Pulmonary artery endothelial cell (primary cell): ENCODE results near the gene MED10. TPM values are rescaled to one million over a fixed set of nuclear protein-coding genes. Genes with fewer than 3 reads are reported as not detected.
"Not testable (repeated sequence)": the region's sequence is repeated elsewhere in the genome, so short reads cannot be mapped to it uniquely, and the experiment has no call there.

Source experiments
- DNase-seq: peaks from one replicate; pipeline ENCODE4 v3.0.0-alpha.2; 2011; ENCODE audit warnings: low read depth, low spot score
- total RNA-seq: library from RNA; depleted of rRNA; stranded (reverse); fragments of >200 nt; gene quantifications from 2 replicates; pipeline ENCODE4 v1.2.3, GENCODE V29; 2014

Gene MED10
- total RNA-seq, 1 donor from 2014 or later = 12.9 TPM

DNA sequence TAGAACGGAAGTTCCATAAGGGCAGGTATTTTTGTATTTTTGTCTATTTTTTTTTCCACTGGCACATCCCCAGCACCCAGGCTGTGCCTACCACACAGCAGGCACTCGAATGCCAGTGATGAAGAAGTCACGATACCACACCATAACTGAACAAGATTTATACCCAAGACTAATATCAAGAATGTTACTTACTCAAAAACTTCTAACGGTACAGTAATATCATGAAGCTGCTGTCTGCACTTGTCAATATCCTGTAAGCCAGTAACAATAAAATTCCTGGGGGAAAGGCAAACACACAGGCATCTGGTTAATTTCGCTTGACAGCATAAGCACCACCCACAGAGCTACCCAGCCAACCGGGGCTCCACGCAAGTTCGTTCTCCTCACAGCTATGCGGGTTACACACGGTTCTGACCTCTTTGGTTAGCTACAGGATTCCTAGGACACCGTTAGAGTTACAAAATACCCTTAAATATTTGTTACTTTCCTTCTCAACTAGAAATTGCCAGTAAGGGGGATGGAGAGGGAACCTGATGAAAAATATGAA lies 1.3 kb downstream of the MED10 start:
- no peak for DNase-seq

- no peak for DNase-seq
Observed at GRCh38 chr5:6373081-6373846, 5.1 kb downstream of the MED10 start.

GRCh38 chr5:6372251-6373080 lies 5.9 kb downstream of the MED10 start:
- peak; percentile 51 for DNase-seq

GRCh38 chr5:6371079-6371810 lies 7.1 kb downstream of the MED10 start:
- no peak for DNase-seq

DNA sequence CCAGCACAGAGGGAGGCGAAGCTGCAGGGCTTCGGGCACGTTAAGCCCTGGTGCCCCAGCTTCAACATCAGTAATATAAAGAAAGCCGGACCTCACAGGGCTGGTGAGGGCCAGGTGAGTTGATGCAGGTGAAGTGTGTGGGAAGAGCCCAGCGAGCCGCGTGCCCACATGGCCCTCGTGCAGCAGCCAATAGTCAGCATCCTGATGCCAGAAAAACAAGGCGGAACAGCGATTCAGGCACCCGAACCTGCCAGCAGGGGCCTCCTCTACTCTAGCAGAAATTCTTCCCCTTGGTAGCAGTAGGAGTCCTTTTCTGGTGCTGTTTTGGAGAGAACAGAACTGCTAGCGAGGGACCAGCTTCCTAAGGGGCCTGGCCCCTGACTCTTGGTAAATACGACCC lies 7.8 kb downstream of the MED10 start:
- DNase-seq = no peak

GRCh38 chr5:6365977-6366590 lies 12.3 kb downstream of the MED10 start:
- no peak for DNase-seq

DNA sequence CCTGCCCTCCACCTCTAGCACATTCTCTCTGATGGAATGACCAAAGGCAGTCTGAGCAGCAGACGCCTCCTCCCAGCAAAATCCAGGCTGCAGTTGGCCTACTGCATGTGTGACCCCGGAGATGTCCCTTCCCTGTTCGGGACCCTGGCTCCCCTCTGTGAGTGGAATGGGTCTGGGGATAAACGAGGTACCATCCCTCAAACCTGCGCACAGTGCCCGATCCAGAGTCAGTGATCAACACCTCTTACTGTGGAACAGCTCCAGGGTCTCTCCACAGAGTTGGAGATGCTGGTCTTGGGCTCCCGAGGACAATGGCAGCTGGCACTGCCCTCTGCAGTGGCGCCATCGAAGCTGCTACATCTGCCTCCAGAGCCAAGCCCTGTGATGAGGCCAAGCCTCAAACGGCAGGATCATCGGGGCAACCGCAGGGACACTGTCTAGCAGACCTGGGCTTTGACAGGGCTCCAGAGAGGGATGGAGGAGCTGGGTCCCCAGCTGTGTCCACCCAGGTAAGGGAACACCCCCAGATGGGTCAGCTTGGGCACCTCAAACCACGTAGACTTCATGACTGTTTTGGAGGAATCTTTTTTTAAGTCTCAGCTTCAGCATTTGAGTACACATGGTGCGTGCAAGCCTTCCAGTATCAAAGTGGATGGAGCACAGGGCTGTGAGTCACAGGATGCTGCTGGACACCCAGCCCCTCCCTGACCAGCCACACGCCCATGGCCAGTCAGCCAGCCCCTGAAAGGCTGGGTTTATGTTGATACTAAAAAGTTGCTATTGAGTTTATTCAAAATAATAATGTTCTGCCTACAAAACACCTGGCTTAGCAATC lies 13.0 kb downstream of the MED10 start:
- DNase-seq = no peak

GRCh38 chr5:6363454-6364011 lies 14.8 kb downstream of the MED10 start:
- not testable (repeated sequence) for DNase-seq

- no peak for DNase-seq
Observed at GRCh38 chr5:6362846-6363245, 15.5 kb downstream of the MED10 start.

DNA sequence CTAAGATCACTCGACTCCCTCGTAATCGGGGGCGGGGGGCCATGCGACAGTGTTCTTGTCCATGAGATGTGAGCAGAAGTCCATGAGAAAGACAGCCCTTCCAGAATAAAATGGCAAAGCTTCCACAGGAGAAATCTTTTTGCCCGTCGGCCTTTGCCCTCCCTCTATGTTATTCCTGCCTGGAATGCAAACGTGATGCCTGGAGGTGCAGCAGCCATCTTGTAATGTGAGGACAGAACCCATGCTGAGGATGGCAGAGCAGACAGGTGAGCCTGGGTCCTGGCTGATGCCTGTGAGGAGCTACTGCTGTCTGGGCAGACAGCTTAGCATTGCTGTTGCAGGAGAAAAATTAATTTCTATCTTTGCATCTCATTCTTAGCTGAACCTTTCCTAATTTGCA lies 17.2 kb downstream of the MED10 start:
- no peak for DNase-seq

- DNase-seq = no peak
Observed at GRCh38 chr5:6360323-6361072, 17.8 kb downstream of the MED10 start.

DNA sequence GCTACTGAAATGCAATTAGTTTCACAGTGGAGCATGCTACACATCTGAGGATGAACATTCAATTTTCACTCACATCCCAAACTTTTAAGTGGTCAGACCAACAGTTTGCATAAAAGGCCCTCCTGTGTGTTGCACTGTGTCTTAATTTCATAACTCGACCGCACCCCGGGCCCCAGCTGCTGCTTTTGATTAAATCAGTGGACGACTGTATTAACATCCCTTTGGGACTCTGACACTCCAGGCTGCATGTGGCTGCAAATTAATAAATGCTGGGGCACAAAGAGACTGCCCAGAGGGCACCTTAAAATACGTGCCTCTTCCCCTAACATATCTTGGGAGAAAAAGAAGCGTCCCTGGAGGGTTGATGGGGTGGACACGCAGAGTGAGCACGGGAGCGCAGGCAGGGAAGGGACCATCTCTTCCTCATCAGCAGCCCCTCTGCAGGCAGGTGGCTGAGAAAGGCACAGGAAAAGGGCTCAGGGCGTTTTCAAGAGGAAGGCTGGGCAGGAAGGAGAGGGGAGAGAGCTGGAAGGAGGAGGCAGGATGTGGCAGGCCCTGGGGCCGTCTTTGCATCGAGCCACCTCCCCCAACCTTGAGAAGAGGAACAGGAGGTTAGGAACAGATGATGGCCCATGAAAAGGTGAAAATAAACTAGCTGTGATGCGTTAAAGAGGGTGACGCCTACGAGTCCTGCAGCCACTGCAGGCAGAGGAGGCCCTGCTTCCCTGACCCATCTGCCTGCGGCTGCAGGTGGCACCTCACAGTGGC lies 18.6 kb downstream of the MED10 start:
- DNase-seq = no peak

- DNase-seq = no peak
Observed at GRCh38 chr5:6358434-6358820, 19.9 kb downstream of the MED10 start.

DNA sequence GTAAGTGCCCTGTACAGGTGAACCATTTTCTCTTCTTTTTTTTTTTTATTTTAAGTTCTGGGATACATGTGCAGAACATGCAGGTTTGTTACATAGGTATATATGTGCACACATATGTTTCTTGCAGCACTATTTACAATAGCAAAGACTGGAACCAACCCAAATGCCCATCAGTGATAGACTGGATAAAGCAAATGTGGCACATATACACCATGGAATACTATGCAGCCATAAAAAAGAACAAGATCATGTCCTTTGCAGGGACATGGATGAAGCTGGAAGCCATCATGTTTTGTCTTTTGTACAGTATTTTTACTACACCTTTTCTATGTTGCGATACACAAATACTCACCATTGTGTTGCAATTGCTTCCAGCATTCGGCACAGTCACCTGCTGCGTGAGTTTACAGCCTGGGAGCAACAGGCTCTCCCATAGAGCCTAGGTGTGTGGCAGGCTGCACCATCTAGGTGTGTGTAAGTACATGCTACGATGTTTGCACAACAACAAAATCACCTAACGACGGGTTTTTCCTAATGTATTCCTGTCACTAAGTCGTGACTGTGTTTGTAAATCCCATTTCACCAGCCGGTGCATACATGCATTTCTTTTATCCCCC lies 20.4 kb downstream of the MED10 start:
- not testable (repeated sequence) for DNase-seq

DNA sequence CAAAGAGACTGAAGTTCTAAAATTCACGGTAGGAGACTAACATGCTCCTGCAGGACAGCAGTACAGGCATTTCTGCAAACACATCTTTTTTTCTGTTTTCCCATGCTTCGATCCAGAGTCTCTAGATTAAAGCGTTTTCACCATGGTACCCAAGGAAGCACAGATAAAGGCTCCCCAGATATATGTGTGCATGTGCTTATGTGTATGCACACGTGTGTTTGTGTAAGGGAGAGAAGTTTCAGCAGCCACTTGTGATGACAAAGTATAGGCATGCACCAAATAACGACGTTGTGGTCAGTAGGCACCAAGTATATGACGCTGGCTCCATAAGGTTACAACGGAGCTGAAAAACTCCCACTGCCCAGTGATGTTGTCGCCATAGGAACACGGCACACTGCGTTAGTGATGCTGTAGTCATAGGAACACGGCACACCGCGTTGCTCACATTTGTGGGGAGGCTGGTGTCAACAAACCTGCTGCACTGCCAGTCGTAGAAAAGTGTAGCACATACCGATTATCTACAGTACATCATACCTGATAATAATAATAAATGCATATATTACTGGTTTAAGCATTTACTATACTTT lies 21.7 kb downstream of the MED10 start:
- no peak for DNase-seq

DNA sequence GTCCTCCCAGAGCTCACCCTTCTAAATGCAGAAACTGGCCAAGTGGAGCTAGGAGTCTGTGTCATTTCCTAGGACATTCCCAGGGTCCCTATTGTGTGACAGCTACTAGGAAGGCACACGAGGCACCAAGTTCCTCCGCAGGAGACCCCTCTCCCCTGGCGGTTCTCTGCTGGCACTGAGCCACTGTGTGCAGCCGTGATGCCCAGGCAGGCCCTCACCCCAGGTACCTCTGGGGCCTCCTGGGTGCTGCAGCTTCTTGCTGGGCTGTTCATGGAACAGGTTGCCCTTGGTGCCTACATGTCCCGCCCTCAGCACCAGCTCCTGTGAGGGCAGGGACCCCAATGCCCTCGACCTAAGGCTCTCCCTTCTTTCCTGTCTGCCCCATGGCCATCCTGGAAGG lies 23.1 kb downstream of the MED10 start:
- no peak for DNase-seq

DNA sequence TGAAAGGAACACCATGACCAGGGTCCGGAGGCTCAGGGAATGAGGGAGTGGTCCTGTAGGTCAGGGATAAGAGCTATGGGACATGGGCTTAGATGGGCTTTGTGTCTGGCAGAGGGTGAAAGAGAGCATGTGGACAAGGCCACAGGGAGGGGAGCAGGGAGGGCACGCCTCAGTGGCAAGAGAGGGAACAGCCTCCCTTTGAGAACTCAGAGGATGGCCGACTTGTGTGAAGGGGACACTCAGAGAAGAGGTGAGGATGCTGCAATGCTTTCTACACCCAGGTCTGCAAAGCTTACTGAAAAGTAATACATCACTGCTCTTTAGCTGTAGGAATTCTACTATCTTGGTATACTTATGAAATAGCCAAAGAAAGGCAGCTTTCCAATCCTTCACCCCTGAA lies 23.5 kb downstream of the MED10 start:
- DNase-seq = no peak
